PC-3 (cell line): ENCODE measurements around the gene WDR86. TPM values are rescaled to one million over a fixed set of nuclear protein-coding genes. Genes with fewer than 3 reads are reported as not detected.

Experiments used
- ATAC-seq: fragments of 200-7000 bp; cut with Tn5 transposase; 2 replicates; pipeline ENCODE4 v1.9.1; 2020; ENCODE audit warnings: mild to moderate bottlenecking, moderate library complexity
- BruUV-seq: library from RNA; stranded (reverse); fragments of 400-500 nt; replicated peaks from 2 replicates; lab custom pipeline; 2021; lab: Mats Ljungman, UMichigan
- CTCF ChIA-PET: fragments of 300-600 bp; sonication (Branson Sonifier 250); formaldehyde crosslinking; loops from one replicate; lab custom pipeline; 2022; ENCODE audit warnings: antibody characterized with exemption; lab: Charles Lee
- POLR2A ChIA-PET: fragments of 300-600 bp; sonication (Branson Sonifier 250); formaldehyde crosslinking; loops from one replicate; lab custom pipeline; 2022; ENCODE audit warnings: antibody characterized with exemption; ENCODE audit not compliant: unreplicated experiment; lab: Charles Lee
- DNase-seq: peaks from one replicate; pipeline ENCODE4 v3.0.0-alpha.2; 2015
- H2AFZ ChIP-seq: fragments of 300-600 bp; sonication (generic); 2 replicates; pipeline ENCODE4 v1.6.0; 2016; ENCODE audit warnings: antibody characterized with exemption, low read length
- H3F3A ChIP-seq: fragments of 300-600 bp; sonication (generic); one replicate; pipeline ENCODE4 v1.6.0; 2017; ENCODE audit warnings: antibody characterized with exemption, low read length, control low read depth, mild to moderate bottlenecking; ENCODE audit not compliant: unreplicated experiment
- H3K27ac ChIP-seq: fragments of 300-600 bp; sonication (generic); 2 replicates; pipeline ENCODE4 v1.5.1; 2016; ENCODE audit warnings: mild to moderate bottlenecking, low read length
- H3K27me3 ChIP-seq: fragments of 300-600 bp; sonication (generic); 2 replicates; pipeline ENCODE4 v1.6.1; 2016; ENCODE audit warnings: low read length, mixed read lengths
- H3K36me3 ChIP-seq: fragments of 300-600 bp; sonication (generic); 2 replicates; pipeline ENCODE4 v1.6.1; 2016; ENCODE audit warnings: low read depth, mixed run types, low read length, mixed read lengths
- H3K4me1 ChIP-seq: fragments of 300-600 bp; sonication (generic); 2 replicates; pipeline ENCODE4 v1.5.1; 2016; ENCODE audit warnings: low read length; ENCODE audit not compliant: insufficient read depth
- H3K4me2 ChIP-seq: fragments of 300-600 bp; sonication (generic); 2 replicates; pipeline ENCODE4 v1.6.0; 2016; ENCODE audit warnings: low read length
- H3K4me3 ChIP-seq: fragments of 300-600 bp; sonication (generic); 2 replicates; pipeline ENCODE4 v1.5.1; 2016; ENCODE audit warnings: mild to moderate bottlenecking, low read length, mixed read lengths
- H3K79me2 ChIP-seq: fragments of 300-600 bp; sonication (generic); 2 replicates; pipeline ENCODE4 v1.6.1; 2017; ENCODE audit warnings: low read length, mixed read lengths
- H3K9ac ChIP-seq: fragments of 300-600 bp; sonication (generic); 2 replicates; pipeline ENCODE4 v1.6.0; 2016; ENCODE audit warnings: mild to moderate bottlenecking, low read length
- H3K9me2 ChIP-seq: fragments of 300-600 bp; sonication (generic); replicated peaks from 2 replicates; pipeline ENCODE4 v1.6.1; 2016; ENCODE audit warnings: mixed run types, low read length, mixed read lengths
- H3K9me3 ChIP-seq: fragments of 300-600 bp; sonication (generic); 2 replicates; pipeline ENCODE4 v1.6.1; 2016; ENCODE audit warnings: low read length, mixed read lengths
- H4K20me1 ChIP-seq: fragments of 300-600 bp; sonication (generic); 2 replicates; pipeline ENCODE4 v1.6.1; 2016; ENCODE audit warnings: low read length, mixed read lengths
- EZH2 ChIP-seq: fragments of 300-600 bp; sonication (generic); IDR thresholded peaks from one replicate; pipeline ENCODE4 v1.6.1; 2017; ENCODE audit warnings: antibody characterized with exemption, mild to moderate bottlenecking, low read length; ENCODE audit not compliant: unreplicated experiment
- EZH2phosphoT487 ChIP-seq: fragments of 300-600 bp; sonication (generic); IDR thresholded peaks from 2 replicates; pipeline ENCODE4 v1.6.1; 2018; ENCODE audit warnings: mild to moderate bottlenecking, antibody characterized with exemption, low read length, borderline replicate concordance
- intact Hi-C: fragments of 100-400 bp; cut with micrococcal nuclease; formaldehyde crosslinking; loops from 2 replicates; pipeline ENCODE4 v1.9.0; 2023
- total RNA-seq: library from RNA; depleted of rRNA; stranded (reverse); fragments of >200 nt; gene quantifications from 2 replicates; pipeline ENCODE4 v1.2.3, GENCODE V29; 2014
- TF ChIP-seq, protein P1 (sequence below): fragments of 300-600 bp; sonication (generic); conservative IDR thresholded peaks from 2 replicates; pipeline ENCODE4 v1.5.1; 2017; ENCODE audit warnings: antibody characterized with exemption, low read depth, mild to moderate bottlenecking, low read length

Gene WDR86
- total RNA-seq, 1 experiment from 2014 or later = not detected

DNA sequence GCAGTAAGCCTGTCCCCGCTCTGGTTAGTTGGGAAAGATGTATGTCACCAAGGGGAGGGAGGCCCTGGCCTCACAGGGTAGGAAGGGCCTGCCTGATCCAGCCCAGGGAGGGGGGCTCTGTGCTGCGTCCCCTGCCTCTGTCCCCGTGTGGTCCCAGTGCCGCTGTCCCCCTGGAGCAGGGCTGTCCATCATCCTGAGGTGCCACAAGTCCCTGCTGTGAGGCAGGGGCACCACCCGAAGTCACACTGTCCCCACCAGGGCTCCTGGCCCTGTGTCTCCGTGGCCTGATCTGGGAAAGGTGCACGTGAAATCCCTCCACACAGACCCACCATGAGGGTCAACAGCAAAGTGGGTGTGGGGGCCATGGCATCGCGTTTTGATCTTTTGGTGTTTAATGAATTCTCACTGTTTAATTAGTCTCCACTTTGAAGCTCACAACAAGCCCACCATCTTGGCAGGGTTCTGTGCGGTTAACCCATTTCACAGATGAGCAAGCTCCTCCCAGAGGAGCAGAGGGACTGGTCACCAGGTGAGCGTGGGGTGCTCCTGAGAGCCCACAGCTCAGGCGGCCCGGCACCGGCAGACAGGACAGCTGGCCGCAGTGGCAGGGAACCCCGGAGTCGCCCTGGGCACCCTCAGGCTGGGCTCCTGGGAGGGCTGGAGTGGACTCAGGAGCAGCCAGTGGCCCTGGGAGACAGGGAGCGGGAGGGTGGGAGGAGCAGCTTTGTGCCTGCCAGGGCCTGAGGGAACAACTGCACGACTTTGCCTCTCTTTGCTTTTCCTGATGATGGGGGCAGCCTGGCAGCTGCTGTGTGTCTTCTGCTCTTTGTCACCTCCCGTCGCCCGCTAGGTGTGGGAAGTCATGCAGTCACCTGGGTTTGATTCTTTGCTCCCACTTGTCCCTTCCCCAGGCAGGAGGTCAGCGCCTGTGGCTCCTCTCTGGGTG lies 42.1 kb upstream of the WDR86 start:
- intact Hi-C loops = no loop called here
- no peak overlapping the region for H3K4me3 ChIP-seq
- DNase-seq (no peak), ATAC-seq (no peak)
- POLR2A ChIA-PET = no interaction called here
- H3K9me3 ChIP-seq = no peaks in the 10 kb centered on the region
- no peaks in the 10 kb centered on the region for H3K27me3 ChIP-seq
- no peaks in the 10 kb centered on the region for H4K20me1 ChIP-seq
- TF ChIP-seq, protein P1, sequence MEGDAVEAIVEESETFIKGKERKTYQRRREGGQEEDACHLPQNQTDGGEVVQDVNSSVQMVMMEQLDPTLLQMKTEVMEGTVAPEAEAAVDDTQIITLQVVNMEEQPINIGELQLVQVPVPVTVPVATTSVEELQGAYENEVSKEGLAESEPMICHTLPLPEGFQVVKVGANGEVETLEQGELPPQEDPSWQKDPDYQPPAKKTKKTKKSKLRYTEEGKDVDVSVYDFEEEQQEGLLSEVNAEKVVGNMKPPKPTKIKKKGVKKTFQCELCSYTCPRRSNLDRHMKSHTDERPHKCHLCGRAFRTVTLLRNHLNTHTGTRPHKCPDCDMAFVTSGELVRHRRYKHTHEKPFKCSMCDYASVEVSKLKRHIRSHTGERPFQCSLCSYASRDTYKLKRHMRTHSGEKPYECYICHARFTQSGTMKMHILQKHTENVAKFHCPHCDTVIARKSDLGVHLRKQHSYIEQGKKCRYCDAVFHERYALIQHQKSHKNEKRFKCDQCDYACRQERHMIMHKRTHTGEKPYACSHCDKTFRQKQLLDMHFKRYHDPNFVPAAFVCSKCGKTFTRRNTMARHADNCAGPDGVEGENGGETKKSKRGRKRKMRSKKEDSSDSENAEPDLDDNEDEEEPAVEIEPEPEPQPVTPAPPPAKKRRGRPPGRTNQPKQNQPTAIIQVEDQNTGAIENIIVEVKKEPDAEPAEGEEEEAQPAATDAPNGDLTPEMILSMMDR = no peak
- H3K4me2 ChIP-seq = no peak overlapping the region
- no peaks in the 10 kb centered on the region for H3K4me1 ChIP-seq
- no TSS peak for BruUV-seq
- CTCF ChIA-PET = no interaction called here
- no peaks in the 10 kb centered on the region for H3K36me3 ChIP-seq
- no peak overlapping the region for H3K27ac ChIP-seq
- H2AFZ ChIP-seq = no peak overlapping the region
- no peak overlapping the region for H3K9ac ChIP-seq
- no peaks in the 10 kb centered on the region for H3F3A ChIP-seq
- H3K9me2 ChIP-seq = no peaks in the 10 kb centered on the region
- H3K79me2 ChIP-seq = no peaks in the 10 kb centered on the region

DNA sequence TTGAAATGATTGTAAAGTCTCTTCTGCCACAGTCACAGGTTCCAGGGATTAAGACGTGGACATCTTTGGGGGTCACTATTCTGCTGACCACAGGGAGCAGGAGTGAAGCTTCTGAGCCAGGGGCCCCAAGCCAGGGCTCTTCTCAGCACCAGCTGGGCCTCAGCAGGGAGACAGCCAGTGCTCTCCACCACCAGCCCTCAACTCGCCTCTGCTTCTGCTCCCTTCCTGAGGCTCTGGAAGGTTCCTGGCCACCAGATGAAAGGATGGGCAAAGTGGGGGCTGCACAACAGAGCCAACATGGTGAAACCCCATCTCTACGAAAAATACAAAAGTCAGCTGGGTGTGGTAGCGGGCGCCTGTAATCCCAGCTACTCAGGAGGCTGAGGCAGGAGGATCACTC lies 41.3 kb upstream of the WDR86 start:
- BruUV-seq = no TSS peak
- H3K4me3 ChIP-seq = no peak overlapping the region
- no peaks in the 10 kb centered on the region for H4K20me1 ChIP-seq
- no peaks in the 10 kb centered on the region for H3K9me3 ChIP-seq
- intact Hi-C loops = no loop called here
- ChIA-PET POLR2A (no interaction called here), CTCF (interaction anchor here (0.6 kb wide), 1 partner anchor 75 kb away, joined by 5 read pairs; no protein-coding TSS in a partner anchor)
- no peaks in the 10 kb centered on the region for H3K4me1 ChIP-seq
- no peak overlapping the region for H2AFZ ChIP-seq
- H3K4me2 ChIP-seq = no peak overlapping the region
- ATAC-seq (no peak), DNase-seq (no peak)
- H3K79me2 ChIP-seq = no peaks in the 10 kb centered on the region
- H3K36me3 ChIP-seq = no peaks in the 10 kb centered on the region
- no peaks in the 10 kb centered on the region for H3K27me3 ChIP-seq
- no peak overlapping the region for H3K27ac ChIP-seq
- H3K9me2 ChIP-seq = no peaks in the 10 kb centered on the region
- H3K9ac ChIP-seq = no peak overlapping the region
- no peaks in the 10 kb centered on the region for H3F3A ChIP-seq
- TF ChIP-seq EZH2phosphoT487 = no peak
- no peak for TF ChIP-seq EZH2
- TF ChIP-seq, protein P1 = no peak

DNA sequence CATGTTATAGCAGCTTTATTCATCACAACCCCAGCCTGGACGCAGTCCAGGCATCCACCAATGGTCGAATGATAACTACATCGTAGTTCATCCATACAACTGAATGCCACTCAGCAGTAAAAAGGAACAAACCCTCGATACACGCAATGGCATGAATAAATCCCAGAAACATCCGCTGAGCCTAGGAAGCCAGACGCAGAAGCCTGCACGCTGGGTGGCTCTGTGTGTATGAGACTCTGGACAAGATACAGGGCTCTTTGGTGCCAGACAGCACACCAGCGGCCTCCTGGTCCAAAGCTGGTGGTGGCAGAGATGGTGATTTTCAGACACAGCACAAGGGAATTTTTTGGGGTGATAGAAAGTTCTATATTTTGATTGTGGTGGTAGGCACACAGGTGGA lies 40.2 kb upstream of the WDR86 start:
- Histone ChIP-seq H3K36me3 (no peaks in the 10 kb centered on the region), H3K79me2 (no peaks in the 10 kb centered on the region), H2AFZ (no peak overlapping the region), H3K9me3 (no peaks in the 10 kb centered on the region), H3F3A (no peaks in the 10 kb centered on the region), H3K4me3 (no peak overlapping the region), H3K4me2 (no peak overlapping the region), H3K27me3 (no peaks in the 10 kb centered on the region), H3K4me1 (no peaks in the 10 kb centered on the region), H4K20me1 (no peaks in the 10 kb centered on the region), H3K9me2 (no peaks in the 10 kb centered on the region), H3K27ac (no peak overlapping the region), H3K9ac (no peak overlapping the region)
- DNase-seq = no peak
- CTCF ChIA-PET = no interaction called here
- intact Hi-C loops = no loop called here
- BruUV-seq = no TSS peak
- no peak for ATAC-seq
- TF ChIP-seq, protein P1 = no peak
- TF ChIP-seq EZH2phosphoT487 (no peak), EZH2 (no peak)
- POLR2A ChIA-PET = interaction anchor here (0.7 kb wide), 1 partner anchor 9 kb away, joined by 3 read pairs; no protein-coding TSS in a partner anchor
